Aorta (tissue), 5 donors: ENCODE data around the gene CCDC85A. TPM values are rescaled to one million over a fixed set of nuclear protein-coding genes. Genes with fewer than 3 reads are reported as not detected.

Experiments
- ATAC-seq: fragments of 200-7000 bp; cut with Tn5 transposase; one replicate; pipeline ENCODE4 v1.9.1; 2022; ENCODE audit warnings: moderate library complexity; ENCODE audit not compliant: low FRiP score
- DNase-seq, 2 donors: peaks; one replicate each; pipeline ENCODE4 v3.0.0-alpha.2; 2020
- H3K27ac ChIP-seq, 2 donors: one replicate each; pipeline ENCODE4 v1.5.1; 2013; ENCODE audit warnings: low read length in 2 of 2, mild to moderate bottlenecking in 2 of 2, moderate library complexity in 2 of 2, control low read depth in 1 of 2, inconsistent platforms in 1 of 2, low read depth in 1 of 2
- H3K27me3 ChIP-seq, 2 donors: one replicate each; pipeline ENCODE4 v1.6.1; 2013; ENCODE audit warnings: control low read depth in 1 of 2, low read length in 1 of 2, mild to moderate bottlenecking in 1 of 2, moderate library complexity in 1 of 2; ENCODE audit not compliant: insufficient read depth in 2 of 2, control insufficient read depth in 1 of 2
- H3K36me3 ChIP-seq, 2 donors: one replicate each; pipeline ENCODE4 v1.6.1; 2013; ENCODE audit warnings: control low read depth in 1 of 2, low read length in 1 of 2, mild to moderate bottlenecking in 1 of 2; ENCODE audit not compliant: insufficient read depth in 2 of 2, control insufficient read depth in 1 of 2
- H3K4me1 ChIP-seq, 2 donors: one replicate each; pipeline ENCODE4 v1.6.1; 2013; ENCODE audit warnings: low read length in 2 of 2, control low read depth in 1 of 2, mild to moderate bottlenecking in 1 of 2, moderate library complexity in 1 of 2; ENCODE audit not compliant: insufficient read depth in 2 of 2, control insufficient read depth in 1 of 2
- H3K4me3 ChIP-seq, 2 donors: one replicate each; pipeline ENCODE4 v1.5.1; 2013; ENCODE audit warnings: low read length in 2 of 2, control low read depth in 1 of 2, mild to moderate bottlenecking in 1 of 2
- H3K9me3 ChIP-seq: one replicate; pipeline ENCODE4 v1.6.1; 2013; ENCODE audit warnings: mild to moderate bottlenecking, low read length; ENCODE audit not compliant: control insufficient read depth
- WGBS, 2 donors: extraction: QIAGEN DNeasy Blood & Tissue Kit; methylation state at CpG; one replicate each; pipeline ENCODE4 v1.1.7; 2013; 5-methylcytosine and 5-hydroxymethylcytosine counted together
- intact Hi-C, 2 donors: fragments of 100-400 bp; cut with DNase I; formaldehyde crosslinking; loops; one replicate each; pipeline versions ENCODE4 v1.14.2 to v1.15.0; 2022
- polyA plus RNA-seq, 2 donors: library from polyadenylated mRNA; stranded (reverse); fragments of 200-250 nt; gene quantifications; one replicate each; pipeline ENCODE4 v1.2.3, GENCODE V29; 2013
- total RNA-seq, 2 donors: library from RNA; stranded (reverse); fragmentation: NEBNext Ultra II Directional; extraction: Animal tissue kit (Norgen Biotek cat#: 25700); gene quantifications; one replicate each; pipeline ENCODE4 v1.2.1, GENCODE V29; 2021
- donor health status: healthy with polysubstance abuse.
- donor health status: Bipolar disorder and iron deficiency.
- donor health status: DM: no; HTN: no; CAD: no.
- donor health status: DM: no; HTN: no; CAD: no.
- donor health status: DM: yes; HTN: yes; CAD: no.

Gene CCDC85A
- total and polyA plus RNA-seq, 4 donors: 0.28 to 5.6 (median 2.7) TPM; not detected in 1

DNA sequence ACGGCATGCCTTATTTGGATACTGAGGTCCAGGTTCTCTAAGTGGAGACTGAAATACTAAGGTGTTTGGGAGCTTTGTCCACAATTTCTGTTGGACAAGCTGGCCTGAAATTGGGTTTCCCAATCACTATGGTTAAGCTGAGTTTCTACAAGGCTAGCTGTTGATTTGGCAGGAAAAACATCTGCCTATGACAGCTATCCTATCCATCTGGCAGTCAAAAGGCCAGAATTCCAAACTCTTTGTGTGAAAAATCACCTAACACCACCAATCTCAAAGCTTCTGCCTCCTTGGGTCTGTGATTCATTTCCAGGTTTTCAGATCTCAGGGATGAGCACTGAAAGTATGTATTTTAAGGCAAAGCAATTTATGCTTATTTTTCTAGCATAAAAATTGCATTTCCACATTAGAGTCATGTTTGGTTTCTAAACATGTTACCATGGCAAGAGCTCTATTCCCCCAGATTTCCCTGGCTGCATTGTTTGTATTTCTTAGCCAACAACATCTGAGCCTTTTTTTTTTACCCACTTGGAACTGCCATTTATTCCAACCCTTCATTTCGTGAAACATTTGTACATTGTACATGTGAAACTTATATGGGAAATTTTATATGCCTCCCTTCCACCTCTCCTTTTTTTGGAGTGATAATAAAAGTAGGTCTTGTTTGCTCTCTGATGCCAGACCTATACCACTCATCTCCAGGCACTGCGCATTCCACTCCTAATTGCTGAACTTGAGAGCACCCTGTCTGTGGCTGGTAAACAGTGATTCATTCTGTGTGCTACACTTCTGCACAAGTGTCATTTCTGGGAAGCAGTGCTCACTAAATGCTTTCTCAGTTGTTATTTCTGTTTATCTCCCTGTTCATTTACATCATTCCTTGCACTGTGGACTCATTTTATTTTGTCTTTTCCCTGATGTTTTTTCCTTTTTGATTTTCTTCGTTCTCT lies 15.9 kb upstream of the CCDC85A start:
- intact Hi-C loops: no loop called here
- H3K27me3 ChIP-seq: peaks cover 0 to 2% of the 10 kb centered on the region in 2 donors
- no peak for DNase-seq
- H3K4me3 ChIP-seq: no peak overlapping the region
- WGBS, 2 donors: 63 to 66% methylated on average over 4 of the region's 4 CpGs
- H3K27ac ChIP-seq: no peak overlapping the region
- H3K4me1 ChIP-seq: no peaks in the 10 kb centered on the region
- peaks cover 2% of the 10 kb centered on the region for H3K9me3 ChIP-seq
- H3K36me3 ChIP-seq: no peaks in the 10 kb centered on the region
- ATAC-seq: no peak

DNA sequence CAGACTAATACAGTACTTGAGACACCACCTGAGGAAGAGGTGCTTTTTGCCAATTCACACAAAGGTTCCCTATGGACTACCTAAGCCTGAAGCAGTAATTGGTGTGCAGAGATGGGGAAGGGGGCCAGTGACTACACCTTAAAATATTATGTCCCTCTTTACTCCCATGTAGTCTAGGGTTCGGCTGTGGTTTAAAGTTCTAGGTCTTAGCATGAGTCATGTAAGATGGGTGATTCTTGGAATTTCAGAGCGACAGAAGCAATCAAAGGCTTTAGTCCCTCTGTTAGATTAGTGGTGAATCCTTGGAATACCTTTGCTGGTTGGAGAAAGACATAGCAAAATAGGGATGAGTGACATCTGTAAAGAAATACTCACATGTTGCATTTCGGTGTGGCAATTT lies 14.3 kb upstream of the CCDC85A start:
- ATAC-seq (no peak), DNase-seq (no peak)
- intact Hi-C loops: no loop called here
- H3K27ac ChIP-seq: no peak overlapping the region
- no peak overlapping the region for H3K4me3 ChIP-seq
- 79 to 80% methylated on average over 3 of the region's 3 CpGs for WGBS, 2 donors
- H3K9me3 ChIP-seq: peaks cover 2% of the 10 kb centered on the region
- H3K27me3 ChIP-seq: peaks cover 0 to 2% of the 10 kb centered on the region in 2 donors
- no peaks in the 10 kb centered on the region for H3K4me1 ChIP-seq
- no peaks in the 10 kb centered on the region for H3K36me3 ChIP-seq

DNA sequence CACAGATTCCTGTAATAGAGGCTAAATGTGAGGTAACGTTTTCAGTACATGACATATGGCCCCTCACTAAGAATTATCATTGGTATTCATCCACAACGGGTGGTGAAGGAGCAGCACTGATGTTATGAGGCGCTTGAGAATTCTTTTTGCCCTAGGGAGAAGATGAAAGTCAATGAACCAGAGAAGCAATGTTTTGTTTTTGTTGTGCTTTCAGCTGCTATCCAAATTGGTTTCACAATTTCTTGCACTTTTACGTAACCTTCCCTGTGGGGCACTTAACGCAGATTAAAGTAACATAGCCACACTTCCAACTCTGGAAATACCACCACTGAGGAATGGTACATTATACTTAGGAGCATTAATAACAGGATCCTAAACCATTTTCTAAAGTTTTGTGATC lies 13.3 kb upstream of the CCDC85A start:
- ATAC-seq (no peak), DNase-seq (no peak)
- H3K36me3 ChIP-seq: no peaks in the 10 kb centered on the region
- H3K4me3 ChIP-seq: no peak overlapping the region
- H3K9me3 ChIP-seq: peaks cover 2% of the 10 kb centered on the region
- no peak overlapping the region for H3K27ac ChIP-seq
- WGBS, 2 donors: 55 to 56% methylated on average over 5 of the region's 5 CpGs
- intact Hi-C loops: no loop called here
- no peaks in the 10 kb centered on the region for H3K4me1 ChIP-seq
- H3K27me3 ChIP-seq: peaks cover 0 to 2% of the 10 kb centered on the region in 2 donors

DNA sequence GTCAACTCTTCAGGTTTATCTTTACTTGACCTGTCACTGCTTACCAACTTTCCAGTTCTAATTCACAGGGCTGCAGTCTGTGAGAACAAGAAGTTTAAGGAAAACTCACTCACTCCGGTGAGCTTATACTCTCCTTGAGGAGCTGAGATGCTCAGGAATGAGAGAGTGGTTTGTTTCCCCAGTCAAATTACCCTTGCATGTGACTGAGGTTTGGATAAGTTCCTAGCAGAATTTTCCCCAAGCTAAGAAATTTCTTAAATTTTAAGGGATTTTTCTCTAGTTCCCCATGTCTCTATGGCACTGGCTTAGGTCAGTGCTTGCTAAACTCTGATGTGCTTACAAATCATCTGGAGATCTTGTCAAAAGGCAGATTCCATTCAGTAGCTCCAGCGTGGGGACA lies 12.8 kb upstream of the CCDC85A start:
- peak; percentile 60 for ATAC-seq
- 41 to 43% methylated on average over 2 of the region's 2 CpGs for WGBS, 2 donors
- H3K27ac ChIP-seq: no peak overlapping the region

DNA sequence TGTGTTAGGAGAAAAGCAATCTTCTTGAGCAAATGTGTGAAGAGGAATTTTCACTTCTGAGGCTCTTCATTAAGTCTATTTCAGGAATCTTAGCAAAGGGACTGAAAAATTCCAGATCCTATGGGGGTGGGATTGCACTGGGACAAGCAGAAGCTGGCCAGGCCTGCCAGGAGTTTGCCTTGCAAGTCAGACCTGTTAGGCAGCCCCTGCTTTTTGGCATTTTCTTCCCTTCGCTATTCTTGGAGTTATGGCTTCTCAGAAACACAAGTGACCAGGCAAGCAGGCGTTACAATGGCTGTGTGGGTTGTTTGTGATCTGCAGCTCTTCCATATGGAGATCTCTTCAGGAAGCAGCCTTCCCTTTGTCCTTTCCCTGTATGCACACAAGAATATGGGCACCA lies 8.0 kb upstream of the CCDC85A start:
- 59 to 65% methylated on average over 2 of the region's 2 CpGs for WGBS, 2 donors

More for the DNA sequence above, 12.8 kb upstream of the CCDC85A start:
- DNase-seq: no peak
- intact Hi-C loops: no loop called here
- Histone ChIP-seq H3K9me3 (peaks cover 2% of the 10 kb centered on the region), H3K4me1 (no peaks in the 10 kb centered on the region), H3K4me3 (no peak overlapping the region), H3K27me3 (peaks cover 0 to 4% of the 10 kb centered on the region in 2 donors), H3K36me3 (no peaks in the 10 kb centered on the region)

DNA sequence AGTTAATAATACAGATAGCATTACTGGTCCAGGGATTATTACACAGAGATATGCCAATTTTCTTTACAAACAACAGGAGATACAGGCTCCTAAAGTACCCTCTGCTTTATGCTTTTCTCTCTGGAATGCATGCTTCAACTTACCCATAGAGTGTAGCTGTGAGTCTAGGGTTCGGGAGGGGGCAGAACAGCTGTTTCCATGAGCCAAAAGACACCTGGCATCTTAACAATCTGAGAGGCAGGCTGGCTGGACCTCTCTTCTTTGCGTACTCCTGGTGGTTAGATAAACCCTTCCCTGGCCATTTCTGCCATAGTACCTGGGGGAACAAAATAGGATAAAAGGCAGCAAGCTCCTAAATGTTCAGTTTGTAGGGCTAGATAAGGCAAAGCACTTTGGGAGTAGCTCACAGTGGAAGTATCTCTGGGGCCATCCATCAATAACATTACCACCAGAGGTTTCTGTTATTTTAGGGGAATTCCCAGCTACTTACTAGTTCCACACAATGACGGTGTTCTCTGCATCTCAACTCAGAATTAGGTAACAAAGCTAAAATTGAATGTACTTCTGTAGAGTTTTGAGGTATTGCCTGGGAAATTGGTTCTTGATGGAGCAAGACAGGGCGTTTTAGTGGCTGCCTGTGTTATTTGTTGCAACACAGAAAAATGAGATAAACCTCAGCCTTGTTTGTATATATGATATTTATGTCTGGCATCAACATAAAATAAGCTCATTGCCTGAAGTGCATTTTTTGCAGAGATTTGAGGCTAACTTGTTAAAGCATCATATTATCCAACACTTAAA lies 6.2 kb upstream of the CCDC85A start:
- 50 to 55% methylated on average over 4 of the region's 4 CpGs for WGBS, 2 donors
- Histone ChIP-seq H3K4me3 (no peak overlapping the region), H3K4me1 (no peaks in the 10 kb centered on the region), H3K36me3 (no peaks in the 10 kb centered on the region), H3K27me3 (peaks cover 0 to 4% of the 10 kb centered on the region in 2 donors), H3K27ac (no peak overlapping the region), H3K9me3 (no peaks in the 10 kb centered on the region)
- intact Hi-C loops: no loop called here
- DNase-seq (no peak), ATAC-seq (no peak)

More for the DNA sequence above, 8.0 kb upstream of the CCDC85A start:
- DNase-seq (no peak), ATAC-seq (no peak)
- no peak overlapping the region for H3K27ac ChIP-seq
- H3K27me3 ChIP-seq: peaks cover 0 to 6% of the 10 kb centered on the region in 2 donors
- no peak overlapping the region for H3K4me3 ChIP-seq
- H3K4me1 ChIP-seq: no peaks in the 10 kb centered on the region
- no peaks in the 10 kb centered on the region for H3K36me3 ChIP-seq
- intact Hi-C loops: no loop called here
- no peaks in the 10 kb centered on the region for H3K9me3 ChIP-seq

DNA sequence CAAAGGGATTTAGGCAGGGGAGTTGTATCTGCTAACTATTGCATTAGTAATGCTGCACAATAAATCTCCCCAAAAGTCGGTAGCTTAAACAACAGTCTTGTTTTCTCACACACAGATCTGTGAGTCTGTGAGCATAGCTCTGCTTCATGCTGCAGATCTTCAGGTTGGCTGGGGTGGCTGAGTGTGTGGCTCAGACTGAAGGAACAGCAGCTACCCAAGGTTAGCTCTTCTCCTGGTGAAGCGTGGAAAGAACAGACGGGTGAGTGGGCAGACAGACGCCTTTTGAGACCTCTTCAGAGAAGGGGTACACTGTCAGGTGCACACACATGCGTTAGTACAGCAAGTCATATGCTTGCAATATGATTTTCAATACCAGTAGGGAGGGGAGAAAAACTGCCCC lies 3.9 kb upstream of the CCDC85A start:
- no peak overlapping the region for H3K27ac ChIP-seq
- no peaks in the 10 kb centered on the region for H3K4me1 ChIP-seq
- H3K4me3 ChIP-seq: no peak overlapping the region
- WGBS, 2 donors: 71 to 75% methylated on average over 5 of the region's 5 CpGs
- intact Hi-C loops: loop anchor here in 1 of 2 donors (10.0 kb wide), 1 partner anchor 1335 kb away; no protein-coding TSS in a partner anchor
- peaks cover 0 to 4% of the 10 kb centered on the region in 2 donors for H3K27me3 ChIP-seq
- DNase-seq (no peak), ATAC-seq (no peak)
- no peaks in the 10 kb centered on the region for H3K9me3 ChIP-seq
- no peaks in the 10 kb centered on the region for H3K36me3 ChIP-seq

DNA sequence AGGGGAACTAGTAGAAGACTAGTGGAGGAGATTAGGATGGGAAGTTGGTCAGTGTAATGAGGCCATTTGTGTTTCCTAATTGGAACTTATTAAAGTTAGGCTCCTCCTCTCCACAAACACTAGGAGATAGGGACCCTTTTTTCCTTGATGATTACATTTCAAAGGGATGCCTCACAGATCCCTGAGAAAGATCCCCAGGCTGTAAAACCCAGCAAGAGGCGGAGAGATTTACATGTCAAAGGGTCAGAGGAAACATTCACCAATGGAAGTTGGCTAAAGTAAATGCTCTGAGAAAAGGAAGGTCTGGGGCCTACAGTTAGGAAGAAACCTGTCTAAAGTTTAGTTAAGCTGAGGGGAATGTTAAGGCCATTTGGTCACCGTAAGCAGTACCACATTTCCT lies 1.4 kb upstream of the CCDC85A start:
- H3K9me3 ChIP-seq: no peaks in the 10 kb centered on the region
- intact Hi-C loops: loop anchor here in 1 of 2 donors (10.0 kb wide), 1 partner anchor 1332 kb away; no protein-coding TSS in a partner anchor
- DNase-seq: no peak
- 98 to 100% methylated on average over 2 of the region's 2 CpGs for WGBS, 2 donors
- ATAC-seq: no peak
- no peak overlapping the region for H3K27ac ChIP-seq
- H3K4me1 ChIP-seq: no peaks in the 10 kb centered on the region
- no peak overlapping the region for H3K4me3 ChIP-seq
- H3K36me3 ChIP-seq: no peaks in the 10 kb centered on the region
- H3K27me3 ChIP-seq: peaks cover 0 to 2% of the 10 kb centered on the region in 2 donors
